Left ventricle myocardium inferior (tissue), 1 donor: Measurements from ENCODE around the gene SLC26A5. TPM values are rescaled to one million over a fixed set of nuclear protein-coding genes. Genes with fewer than 3 reads are reported as not detected.
A peak's percentile ranks its signal among the peaks of the same experiment; 100 is the strongest.

Experiments
- DNase-seq: peaks from one replicate; pipeline ENCODE4 v3.0.0-alpha.2; 2020
- H3K27ac ChIP-seq: fragments of 200-600 bp; replicated peaks from 2 replicates; pipeline ENCODE4 v1.8.0; 2021
- H3K27me3 ChIP-seq: fragments of 200-600 bp; 2 replicates; pipeline ENCODE4 v1.8.0; 2021; ENCODE audit warnings: low read depth
- H3K36me3 ChIP-seq: fragments of 200-600 bp; 2 replicates; pipeline ENCODE4 v1.8.0; 2021
- H3K4me1 ChIP-seq: fragments of 200-600 bp; 2 replicates; pipeline ENCODE4 v1.8.0; 2021
- H3K4me3 ChIP-seq: fragments of 200-600 bp; 2 replicates; pipeline ENCODE4 v1.8.0; 2021; ENCODE audit warnings: mild to moderate bottlenecking, moderate library complexity
- H3K9me3 ChIP-seq: fragments of 200-600 bp; replicated peaks from 2 replicates; pipeline ENCODE4 v1.8.0; 2021
- CTCF ChIP-seq: fragments of 200-600 bp; IDR thresholded peaks from 2 replicates; pipeline ENCODE4 v1.8.0; 2021; ENCODE audit warnings: antibody characterized with exemption, mild to moderate bottlenecking, borderline replicate concordance
- intact Hi-C: fragments of 100-400 bp; cut with micrococcal nuclease; formaldehyde crosslinking; loops from one replicate; pipeline ENCODE4 v1.11.0; 2022
- total RNA-seq: library from RNA; stranded (reverse); fragmentation: NEBNext Ultra II Directional; extraction: Animal tissue kit (Norgen Biotek cat#: 25700); gene quantifications from one replicate; pipeline ENCODE4 v1.2.1, GENCODE V29; 2021
- donor health status: DM: no; HTN: yes; CAD: no; lungs with severe emphysema.

Gene SLC26A5
- total RNA-seq, 1 donor from 2014 or later: not detected

GRCh38 chr7:103348452-103348851 is 97.6 kb downstream of the SLC26A5 start:
- H3K9me3 ChIP-seq: no peaks in the 10 kb centered on the region
- intact Hi-C loops: no loop called here
- H3K4me3 ChIP-seq: peak overlapping the region; percentile 87
- H3K4me1 ChIP-seq: peaks cover 81% of the 10 kb centered on the region
- no peak for TF ChIP-seq CTCF
- H3K36me3 ChIP-seq: peaks cover 19% of the 10 kb centered on the region
- H3K27me3 ChIP-seq: no peaks in the 10 kb centered on the region
- H3K27ac ChIP-seq: peak overlapping the region; percentile 92
- DNase-seq: no peak

GRCh38 chr7:103347507-103348267 is 98.3 kb downstream of the SLC26A5 start, which contains the start of gene PSMC2:
Gene PSMC2 (plus strand): TSS chr7:103347643. CDS start chr7:103347712, 69 bp downstream.
- no peaks in the 10 kb centered on the region for H3K27me3 ChIP-seq
- H3K4me3 ChIP-seq: peak within 1 kb of the TSS; percentile 87
- H3K27ac ChIP-seq: peak within 1 kb of the TSS; percentile 92
- TF ChIP-seq CTCF: no peak
- intact Hi-C loops: no loop called here
- no peaks in the 10 kb centered on the region for H3K9me3 ChIP-seq
- H3K36me3 ChIP-seq: peaks cover 12% of the 10 kb centered on the region
- peaks cover 88% of the 10 kb centered on the region for H3K4me1 ChIP-seq
- peak; percentile 69 for DNase-seq

- DNase-seq: no peak
- Histone ChIP-seq H3K9me3 (no peaks in the 10 kb centered on the region), H3K36me3 (peaks cover 10% of the 10 kb centered on the region), H3K27ac (no peak overlapping the region), H3K27me3 (no peaks in the 10 kb centered on the region), H3K4me3 (no peak overlapping the region), H3K4me1 (peaks cover 87% of the 10 kb centered on the region)
- intact Hi-C loops: no loop called here
- TF ChIP-seq CTCF: no peak
Observed at GRCh38 chr7:103346396-103346795, 99.6 kb downstream of the SLC26A5 start.

GRCh38 chr7:103344453-103345149 is 101.4 kb downstream of the SLC26A5 start, which contains the start of gene DNAJC2:
Gene DNAJC2 (minus strand): TSS chr7:103344767. CDS start chr7:103344622, 145 bp downstream.
- H3K4me1 ChIP-seq: peaks cover 75% of the 10 kb centered on the region
- TF ChIP-seq CTCF: no peak
- peak within 1 kb of the TSS; percentile 86 for H3K27ac ChIP-seq
- intact Hi-C loops: no loop called here
- peaks cover 22% of the 10 kb centered on the region for H3K36me3 ChIP-seq
- no peaks in the 10 kb centered on the region for H3K27me3 ChIP-seq
- no peaks in the 10 kb centered on the region for H3K9me3 ChIP-seq
- H3K4me3 ChIP-seq: peak within 1 kb of the TSS; percentile 87
- peak; percentile 87 for DNase-seq

GRCh38 chr7:103343758-103344452 is 102.1 kb downstream of the SLC26A5 start:
- H3K4me1 ChIP-seq: peaks cover 68% of the 10 kb centered on the region
- H3K36me3 ChIP-seq: peaks cover 27% of the 10 kb centered on the region
- no peak for TF ChIP-seq CTCF
- H3K27ac ChIP-seq: peak overlapping the region; percentile 86
- peak overlapping the region; percentile 87 for H3K4me3 ChIP-seq
- DNase-seq: no peak
- no peaks in the 10 kb centered on the region for H3K9me3 ChIP-seq
- no peaks in the 10 kb centered on the region for H3K27me3 ChIP-seq
- intact Hi-C loops: no loop called here
